ENCODE measurements around the gene TLR10.

- TF ChIP-seq POLR2A (IDR thresholded peaks at IDR 0.05; ENCODE audit: extremely low read depth, insufficient read length) (no peak), MAX (IDR thresholded peaks at IDR 0.05; ENCODE audit: low read depth, low read length) (no peak), CTCF (IDR thresholded peaks at IDR 0.05; ENCODE audit: low read depth, low read length) (no peak)
Measured at GRCh38 chr4:38749336-38749735, 33.5 kb downstream of the TLR10 start.

Measured in NB4 (cell line).